Activated T-cell treated with anti-CD3 and anti-CD28 coated beads, Interleukin-2, amount 50 U/mL, for 4 hours (primary cell): Measurements from ENCODE around the gene DGKI. TPM values are rescaled to one million over a fixed set of nuclear protein-coding genes. Genes with fewer than 3 reads are reported as not detected.

Experiments used
- ATAC-seq, 2 donors: fragments of 200-7000 bp; cut with Tn5 transposase; one replicate each; pipeline ENCODE4 v1.10.0; 2021
- DNase-seq: peaks from one replicate; pipeline ENCODE4 v3.0.0-alpha.2; 2020
- H3K27me3 Mint-ChIP-seq: one replicate; pipeline ENCODE4 v1.8.0; 2021; ENCODE audit warnings: low read depth, mixed read lengths
- H3K36me3 Mint-ChIP-seq: one replicate; pipeline ENCODE4 v1.8.0; 2022; ENCODE audit warnings: mixed read lengths; ENCODE audit not compliant: insufficient read depth
- H3K4me1 Mint-ChIP-seq: one replicate; pipeline ENCODE4 v1.8.0; 2021; ENCODE audit warnings: low read depth, mixed read lengths
- H3K4me3 Mint-ChIP-seq: one replicate; pipeline ENCODE4 v1.8.0; 2021; ENCODE audit warnings: mild to moderate bottlenecking, moderate library complexity, mixed read lengths
- H3K9me3 Mint-ChIP-seq: one replicate; pipeline ENCODE4 v1.8.0; 2021; ENCODE audit warnings: mixed read lengths
- total RNA-seq, 3 donors: library from RNA; stranded (reverse); gene quantifications; one replicate each; pipeline ENCODE4 v1.2.1, GENCODE V29; 2021

DGKI gene
- total RNA-seq, 3 donors from 2014 or later, result 1.2 to 4.3 (median 1.3) TPM

GRCh38 chr7:137619181-137619580 is 227.6 kb downstream of the DGKI start:
- Mint-ChIP-seq H3K4me1 (no peaks in the 10 kb centered on the region), H3K36me3 (no peaks in the 10 kb centered on the region), H3K4me3 (no peak overlapping the region), H3K27me3 (peaks cover 7% of the 10 kb centered on the region), H3K9me3 (no peaks in the 10 kb centered on the region)
- ATAC-seq, result no peak
- no peak for DNase-seq

- Mint-ChIP-seq H3K27me3 (peaks cover 7% of the 10 kb centered on the region), H3K9me3 (no peaks in the 10 kb centered on the region), H3K4me3 (no peak overlapping the region), H3K36me3 (no peaks in the 10 kb centered on the region), H3K4me1 (no peaks in the 10 kb centered on the region)
- DNase-seq (no peak), ATAC-seq (no peak)
These were observed 228.0 kb downstream of the DGKI start for GRCh38 chr7:137618748-137619147.

GRCh38 chr7:137613006-137613525 is 233.7 kb downstream of the DGKI start:
- H3K27me3 Mint-ChIP-seq, result peaks cover 7% of the 10 kb centered on the region
- no peak for DNase-seq
- no peak overlapping the region for H3K4me3 Mint-ChIP-seq
- no peaks in the 10 kb centered on the region for H3K4me1 Mint-ChIP-seq
- no peaks in the 10 kb centered on the region for H3K9me3 Mint-ChIP-seq
- no peaks in the 10 kb centered on the region for H3K36me3 Mint-ChIP-seq
- ATAC-seq, result no peak

DNA sequence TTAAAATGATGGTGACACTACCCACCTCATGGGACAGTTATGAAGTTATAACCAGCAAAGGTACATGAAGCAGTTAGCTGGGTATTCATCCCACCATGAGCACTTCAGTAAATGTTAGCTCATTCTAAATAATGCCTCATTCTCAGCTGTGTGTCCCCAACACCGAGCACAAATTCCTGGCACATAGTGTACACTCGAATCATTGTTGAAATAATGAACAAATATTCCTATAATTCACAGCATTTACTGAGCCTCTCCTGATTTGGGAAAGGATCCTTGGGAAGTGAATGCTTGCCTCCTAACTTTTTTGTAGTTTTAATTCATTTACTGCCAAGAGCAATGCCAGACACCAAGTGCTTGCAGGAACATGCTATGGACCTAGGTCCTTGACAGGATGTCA is 235.2 kb downstream of the DGKI start:
- no peaks in the 10 kb centered on the region for H3K4me1 Mint-ChIP-seq
- H3K36me3 Mint-ChIP-seq, result no peaks in the 10 kb centered on the region
- H3K27me3 Mint-ChIP-seq, result peaks cover 3% of the 10 kb centered on the region
- H3K4me3 Mint-ChIP-seq, result no peak overlapping the region
- ATAC-seq (no peak), DNase-seq (no peak)
- no peaks in the 10 kb centered on the region for H3K9me3 Mint-ChIP-seq

DNA sequence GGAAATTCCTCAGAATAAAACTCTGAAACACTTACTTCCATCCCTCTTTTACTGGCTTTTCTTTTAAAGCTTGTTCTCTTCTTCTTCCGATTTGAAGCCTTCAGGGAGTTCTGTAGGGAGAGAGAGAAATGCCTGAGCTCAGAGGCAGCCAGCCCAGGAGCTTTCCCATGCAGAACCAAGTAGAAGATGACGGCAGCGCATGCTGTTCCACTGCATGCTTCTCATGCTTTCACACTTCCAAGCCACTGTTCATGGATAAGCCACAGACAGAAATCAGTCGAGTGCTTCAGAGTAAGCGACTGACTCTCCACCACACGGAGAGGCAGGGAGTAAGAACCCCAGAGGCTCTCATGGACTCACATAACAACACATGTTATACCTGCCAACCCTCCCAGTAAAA is 237.3 kb downstream of the DGKI start:
- Mint-ChIP-seq H3K9me3 (no peaks in the 10 kb centered on the region), H3K36me3 (no peaks in the 10 kb centered on the region), H3K4me3 (no peak overlapping the region), H3K4me1 (no peaks in the 10 kb centered on the region), H3K27me3 (peaks cover 2% of the 10 kb centered on the region)
- ATAC-seq (no peak), DNase-seq (no peak)

DNA sequence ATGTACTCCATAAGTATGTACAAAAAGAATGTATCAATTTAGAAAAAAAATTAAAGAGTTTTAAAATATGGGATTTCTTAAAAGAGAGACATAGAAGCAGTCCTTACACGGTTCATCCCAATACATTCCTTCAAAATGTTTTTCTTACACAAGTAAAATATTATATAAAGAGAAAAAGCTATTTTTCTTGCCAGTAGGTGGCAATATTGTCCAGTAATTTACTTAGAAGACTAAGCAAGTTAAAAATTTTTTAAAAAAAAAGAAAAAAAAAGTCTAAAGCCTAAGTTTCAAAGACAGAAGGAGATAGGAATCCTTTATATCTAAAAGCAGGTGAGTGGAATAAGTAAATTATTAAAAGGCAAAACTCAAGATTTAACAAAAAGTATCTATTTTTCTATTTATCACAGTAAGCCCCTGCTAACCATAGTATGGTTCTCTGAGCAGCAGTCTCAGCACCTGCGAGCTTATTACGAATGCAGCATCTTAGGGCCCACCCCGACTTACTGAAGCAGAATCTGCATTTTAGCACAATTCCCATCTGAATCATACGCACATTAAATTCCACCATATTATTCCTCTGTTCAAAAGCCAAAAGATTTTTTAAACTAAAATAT is 240.6 kb downstream of the DGKI start:
- Mint-ChIP-seq H3K9me3 (no peaks in the 10 kb centered on the region), H3K36me3 (no peaks in the 10 kb centered on the region), H3K4me3 (no peak overlapping the region), H3K4me1 (no peaks in the 10 kb centered on the region), H3K27me3 (peaks cover 5% of the 10 kb centered on the region)
- ATAC-seq (no peak), DNase-seq (no peak)

GRCh38 chr7:137603043-137603442 is 243.7 kb downstream of the DGKI start:
- H3K27me3 Mint-ChIP-seq, result peaks cover 5% of the 10 kb centered on the region
- no peaks in the 10 kb centered on the region for H3K4me1 Mint-ChIP-seq
- no peaks in the 10 kb centered on the region for H3K9me3 Mint-ChIP-seq
- no peak overlapping the region for H3K4me3 Mint-ChIP-seq
- H3K36me3 Mint-ChIP-seq, result no peaks in the 10 kb centered on the region
- ATAC-seq (no peak), DNase-seq (no peak)

DNA sequence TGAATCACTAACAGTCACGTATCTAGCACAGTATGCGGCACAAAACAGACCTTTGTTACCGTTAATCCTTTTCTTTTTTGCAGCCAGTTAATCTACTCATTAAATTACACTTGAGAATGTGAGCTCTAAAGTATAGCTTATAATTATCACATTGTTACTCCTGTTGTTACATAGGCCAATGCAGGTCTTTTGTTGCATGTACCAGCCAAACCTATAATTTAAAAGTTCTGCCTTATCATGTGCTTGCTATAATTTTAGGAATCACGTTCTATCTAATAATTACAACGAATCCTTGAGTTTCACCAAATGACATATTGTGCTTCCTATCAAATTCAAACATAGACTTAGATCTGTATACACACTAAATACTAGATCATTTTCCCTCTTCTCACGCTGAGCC is 245.1 kb downstream of the DGKI start:
- no peaks in the 10 kb centered on the region for H3K4me1 Mint-ChIP-seq
- peaks cover 5% of the 10 kb centered on the region for H3K27me3 Mint-ChIP-seq
- H3K36me3 Mint-ChIP-seq, result no peaks in the 10 kb centered on the region
- DNase-seq, result no peak
- no peaks in the 10 kb centered on the region for H3K9me3 Mint-ChIP-seq
- H3K4me3 Mint-ChIP-seq, result no peak overlapping the region
- ATAC-seq, result no peak

- H3K27me3 Mint-ChIP-seq, result peaks cover 4% of the 10 kb centered on the region
- no peak for ATAC-seq
- no peaks in the 10 kb centered on the region for H3K9me3 Mint-ChIP-seq
- no peaks in the 10 kb centered on the region for H3K36me3 Mint-ChIP-seq
- no peak for DNase-seq
- no peaks in the 10 kb centered on the region for H3K4me1 Mint-ChIP-seq
- no peak overlapping the region for H3K4me3 Mint-ChIP-seq
These were observed 248.9 kb downstream of the DGKI start for GRCh38 chr7:137597856-137598255.

- H3K9me3 Mint-ChIP-seq, result no peaks in the 10 kb centered on the region
- peaks cover 7% of the 10 kb centered on the region for H3K27me3 Mint-ChIP-seq
- no peaks in the 10 kb centered on the region for H3K36me3 Mint-ChIP-seq
- no peak overlapping the region for H3K4me3 Mint-ChIP-seq
- H3K4me1 Mint-ChIP-seq, result no peaks in the 10 kb centered on the region
- no peak for ATAC-seq
- no peak for DNase-seq
These were observed 253.6 kb downstream of the DGKI start for GRCh38 chr7:137593115-137593711.

DNA sequence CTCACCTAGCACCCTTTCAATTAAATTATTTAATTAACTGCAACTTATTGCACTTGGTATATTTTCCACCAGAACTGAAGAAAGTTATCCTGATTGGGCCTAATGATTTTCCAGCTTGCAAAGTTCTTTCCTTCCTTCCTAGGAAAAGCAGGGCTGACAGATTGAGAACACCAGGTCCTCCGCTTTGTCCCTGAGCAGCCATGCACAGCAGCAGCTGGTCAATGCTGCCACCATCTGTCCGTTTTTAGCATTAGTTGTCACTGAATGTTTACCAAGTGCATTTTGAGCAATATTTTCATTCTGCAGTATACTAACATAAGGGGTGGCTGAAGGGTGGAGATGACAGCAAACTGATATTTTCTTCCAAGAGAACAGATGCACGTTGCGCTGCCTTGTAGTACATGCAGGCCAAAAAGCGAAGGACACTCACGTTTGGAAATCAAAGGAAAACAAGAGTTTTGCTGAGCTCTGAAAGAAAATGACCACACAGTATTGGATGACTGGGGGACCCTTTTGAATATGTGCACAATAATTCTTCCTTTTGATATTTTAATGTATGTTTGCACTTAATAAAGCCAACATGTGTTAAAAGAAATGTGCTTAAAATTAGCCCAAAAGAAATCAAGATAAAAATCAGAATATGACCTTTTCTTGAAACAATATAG is 254.4 kb downstream of the DGKI start:
- ATAC-seq, result no peak
- no peak for DNase-seq
- H3K9me3 Mint-ChIP-seq, result no peaks in the 10 kb centered on the region
- no peak overlapping the region for H3K4me3 Mint-ChIP-seq
- peaks cover 7% of the 10 kb centered on the region for H3K27me3 Mint-ChIP-seq
- no peaks in the 10 kb centered on the region for H3K4me1 Mint-ChIP-seq
- H3K36me3 Mint-ChIP-seq, result no peaks in the 10 kb centered on the region

DNA sequence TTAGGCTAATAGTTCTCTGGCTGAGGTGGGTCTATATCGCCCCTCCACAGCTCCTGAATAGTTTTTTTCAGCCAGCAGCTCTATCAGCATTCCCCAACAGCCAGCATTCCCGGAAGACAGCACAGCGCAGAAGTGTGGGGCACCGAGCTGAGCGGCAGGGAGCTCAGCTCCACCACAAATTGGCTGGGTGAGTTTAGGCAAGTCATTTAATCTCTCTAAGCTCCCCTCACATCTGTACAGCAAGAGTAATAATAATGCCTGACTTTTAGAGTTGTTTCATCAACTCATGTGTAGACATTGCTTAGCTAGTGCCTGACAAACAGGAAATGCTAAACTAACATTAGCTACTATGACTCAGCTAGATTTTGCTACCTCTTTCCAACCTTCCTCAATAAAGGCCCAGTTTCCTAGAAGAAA is 255.3 kb downstream of the DGKI start:
- H3K36me3 Mint-ChIP-seq, result no peaks in the 10 kb centered on the region
- H3K9me3 Mint-ChIP-seq, result no peaks in the 10 kb centered on the region
- no peaks in the 10 kb centered on the region for H3K4me1 Mint-ChIP-seq
- H3K27me3 Mint-ChIP-seq, result peaks cover 7% of the 10 kb centered on the region
- ATAC-seq (no peak), DNase-seq (no peak)
- H3K4me3 Mint-ChIP-seq, result no peak overlapping the region

DNA sequence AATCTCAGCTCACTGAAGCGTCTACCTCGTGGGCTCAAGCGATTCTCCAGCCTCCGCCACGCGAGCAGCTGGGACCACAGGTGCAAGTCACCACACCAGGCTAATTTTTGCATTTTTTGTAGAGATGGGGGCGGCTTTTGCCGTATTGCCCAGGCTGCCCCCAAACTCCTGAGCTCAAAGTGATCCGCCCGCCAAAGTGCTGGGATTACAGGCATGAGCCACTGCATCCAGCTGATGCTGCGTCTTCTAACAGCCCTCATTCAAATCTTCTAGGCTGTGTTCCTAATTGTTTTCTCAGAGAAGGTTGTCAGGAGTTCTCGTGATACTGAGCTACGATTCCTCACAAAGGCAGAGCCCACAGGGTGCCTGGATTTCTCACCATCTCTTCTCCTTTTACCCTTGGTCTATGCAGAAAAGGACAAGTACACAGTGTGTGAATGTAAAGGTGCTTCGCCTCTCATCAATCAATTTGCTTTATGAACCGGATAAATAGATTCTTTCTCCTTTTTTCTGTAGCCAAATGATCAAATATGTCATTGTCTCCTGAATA is 255.9 kb downstream of the DGKI start:
- Mint-ChIP-seq H3K4me1 (no peaks in the 10 kb centered on the region), H3K9me3 (no peaks in the 10 kb centered on the region), H3K27me3 (peaks cover 7% of the 10 kb centered on the region), H3K4me3 (no peak overlapping the region), H3K36me3 (no peaks in the 10 kb centered on the region)
- no peak for DNase-seq
- no peak for ATAC-seq

DNA sequence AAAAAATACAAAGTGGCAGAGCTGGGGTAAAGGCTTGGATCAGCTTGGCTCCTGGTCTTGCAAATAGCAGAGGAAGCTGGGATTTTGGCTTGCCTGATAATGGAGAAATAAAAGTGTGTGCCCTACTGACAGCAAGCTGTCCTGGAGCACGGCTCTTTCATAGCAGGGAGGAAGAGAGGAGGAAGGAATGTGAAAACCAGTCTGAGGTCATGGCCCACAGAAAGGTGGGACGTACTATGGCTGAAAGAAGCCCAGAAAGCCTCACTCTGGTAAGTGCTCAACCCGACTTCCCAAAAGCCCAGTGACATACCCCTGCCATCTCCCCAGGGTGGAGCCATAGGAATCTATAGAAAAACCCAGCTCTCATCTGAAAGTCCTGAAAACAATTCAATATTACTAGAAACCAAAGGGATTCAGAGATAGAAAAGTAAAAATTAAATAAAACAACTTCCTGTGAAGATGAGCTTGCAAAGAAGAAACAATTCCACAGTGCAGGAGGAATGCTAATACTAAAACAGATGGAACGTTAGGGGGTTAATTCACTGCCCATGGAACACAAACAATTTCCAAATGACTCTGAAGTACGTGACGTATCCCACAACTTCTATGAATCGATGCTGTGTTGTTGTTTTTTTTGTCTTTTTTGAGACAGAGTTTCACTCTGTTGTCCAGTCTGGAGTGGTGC is 256.6 kb downstream of the DGKI start:
- H3K36me3 Mint-ChIP-seq, result no peaks in the 10 kb centered on the region
- ATAC-seq (no peak), DNase-seq (no peak)
- no peaks in the 10 kb centered on the region for H3K9me3 Mint-ChIP-seq
- no peaks in the 10 kb centered on the region for H3K4me1 Mint-ChIP-seq
- H3K27me3 Mint-ChIP-seq, result peaks cover 3% of the 10 kb centered on the region
- H3K4me3 Mint-ChIP-seq, result no peak overlapping the region
